Keratinocyte (primary cell): ENCODE results near the gene CERT1. TPM values are rescaled to one million over a fixed set of nuclear protein-coding genes. Genes with fewer than 3 reads are reported as not detected.

ENCODE experiments used
- DNase-seq: peaks from one replicate; pipeline ENCODE4 v3.0.0-alpha.2; 2011; ENCODE audit warnings: low read depth, missing footprints, low spot score
- FAIRE-seq: peaks from 2 replicates; lab custom pipeline; 2011; peaks lifted over from hg19 to GRCh38; lab: Jason Lieb, UNC
- H2AFZ ChIP-seq: 2 replicates; pipeline ENCODE4 v1.6.0; 2012; ENCODE audit warnings: low read length, control low read depth, inconsistent platforms; ENCODE audit not compliant: control insufficient read depth
- H3K27ac ChIP-seq: 2 replicates; pipeline ENCODE4 v1.5.1; 2011; ENCODE audit warnings: low read length; ENCODE audit not compliant: control insufficient read depth, insufficient read depth
- H3K27me3 ChIP-seq: 3 replicates; pipeline ENCODE4 v1.6.0; 2011; ENCODE audit warnings: low read length; ENCODE audit not compliant: control insufficient read depth, insufficient read depth; ENCODE audit errors: extremely low read depth
- H3K36me3 ChIP-seq, 2 experiments: 2 replicates in 1 of 2; 3 replicates in 1 of 2; pipeline ENCODE4 v1.5.1; 2011; ENCODE audit warnings: low read length in 2 of 2, mild to moderate bottlenecking in 1 of 2; ENCODE audit not compliant: control insufficient read depth in 2 of 2, insufficient read depth in 2 of 2; ENCODE audit errors: extremely low read depth in 1 of 2
- H3K4me1 ChIP-seq: 3 replicates; pipeline ENCODE4 v1.5.1; 2011; ENCODE audit warnings: low read length; ENCODE audit not compliant: control insufficient read depth, insufficient read depth; ENCODE audit errors: extremely low read depth
- H3K4me2 ChIP-seq: 3 replicates; pipeline ENCODE4 v1.6.0; 2011; ENCODE audit warnings: low read depth, low read length; ENCODE audit not compliant: control insufficient read depth, insufficient read depth; ENCODE audit errors: extremely low read depth
- H3K4me3 ChIP-seq, 3 experiments: fragments of 200-600 bp in 1 of 3; sonication (generic) in 1 of 3; 2 replicates in 2 of 3; 3 replicates in 1 of 3; pipeline ENCODE4 v1.5.1; 2011 to 2016; ENCODE audit warnings: low read length in 3 of 3, mild to moderate bottlenecking in 3 of 3, control low read depth in 2 of 3, inconsistent platforms in 1 of 3, low read depth in 1 of 3, mixed read lengths in 1 of 3, mixed run types in 1 of 3, moderate library complexity in 1 of 3; ENCODE audit not compliant: control insufficient read depth in 2 of 3, insufficient read depth in 2 of 3; ENCODE audit errors: extremely low read depth in 1 of 3
- H3K79me2 ChIP-seq: 2 replicates; pipeline ENCODE4 v1.6.0; 2012; ENCODE audit warnings: low read length; ENCODE audit not compliant: control insufficient read depth, insufficient read depth
- H3K9ac ChIP-seq: 3 replicates; pipeline ENCODE4 v1.6.0; 2011; ENCODE audit warnings: low read length; ENCODE audit not compliant: control insufficient read depth, insufficient read depth; ENCODE audit errors: extremely low read depth
- H3K9me1 ChIP-seq: 3 replicates; pipeline ENCODE4 v1.6.0; 2011; ENCODE audit warnings: low read length; ENCODE audit not compliant: control insufficient read depth, insufficient read depth; ENCODE audit errors: extremely low read depth
- H3K9me3 ChIP-seq: 2 replicates; pipeline ENCODE4 v1.5.1; 2012; ENCODE audit warnings: low read depth, low read length; ENCODE audit not compliant: control insufficient read depth
- H4K20me1 ChIP-seq: 3 replicates; pipeline ENCODE4 v1.6.0; 2011; ENCODE audit warnings: low read length; ENCODE audit not compliant: control insufficient read depth, insufficient read depth; ENCODE audit errors: extremely low read depth
- CTCF ChIP-seq, 3 experiments: IDR thresholded peaks in 1 of 3; conservative IDR thresholded peaks in 1 of 3; optimal IDR thresholded peaks in 1 of 3; 2 replicates in 2 of 3; 3 replicates in 1 of 3; pipeline versions ENCODE3 to v1.5.1; 2011; ENCODE audit warnings: low read length in 3 of 3, mild to moderate bottlenecking in 3 of 3, moderate library complexity in 2 of 3, control low read depth in 1 of 3, inconsistent platforms in 1 of 3; ENCODE audit not compliant: insufficient read depth in 2 of 3; ENCODE audit errors: extremely low read depth in 1 of 3
- EZH2 ChIP-seq: IDR thresholded peaks from one replicate; pipeline ENCODE4 v1.6.1; 2012; ENCODE audit warnings: inconsistent platforms, mild to moderate bottlenecking, low read length, moderate library complexity
- dilution Hi-C: fragments of 300-500 bp; cut with MboI; formaldehyde crosslinking; loops from one replicate; pipeline ENCODE4 v1.7.0; 2020; ENCODE audit warnings: low sequenced_read_pairs; ENCODE audit not compliant: extremely low pct_ligation_motif_present
- polyA plus RNA-seq, 5 experiments: library from polyadenylated mRNA; depleted of rRNA in 3 of 5; stranded (reverse) in 3 of 5; stranded (forward) in 1 of 5; unstranded in 1 of 5; fragments of >200 nt; gene quantifications; 1 replicate in 1 of 5; 2 replicates in 3 of 5; 3 replicates in 1 of 5; pipeline versions ENCODE4 v1.2.1 to v1.2.3, GENCODE V29; 2011 to 2012; ENCODE audit warnings: missing spikeins in 2 of 5, low read depth in 1 of 5, low replicate concordance in 1 of 5

CERT1 gene
- polyA plus RNA-seq, 1 donor (not counting 4 experiments of a cell fraction or from before 2014, with no cell fraction given) = 20.8 TPM

- Histone ChIP-seq H3K9ac (no peak overlapping the region), H3K79me2 (peaks cover 70% of the 10 kb centered on the region), H3K27me3 (no peaks in the 10 kb centered on the region), H3K9me3 (no peaks in the 10 kb centered on the region), H2AFZ (no peak overlapping the region), H4K20me1 (no peaks in the 10 kb centered on the region), H3K4me2 (no peak overlapping the region), H3K36me3 (no peaks in the 10 kb centered on the region), H3K27ac (no peak overlapping the region), H3K4me3 (no peak overlapping the region), H3K9me1 (no peaks in the 10 kb centered on the region), H3K4me1 (peaks cover 20% of the 10 kb centered on the region)
- TF ChIP-seq CTCF (optimal IDR thresholded peaks at IDR 0.05 in 1 of 3, IDR thresholded peaks at IDR 0.05 in 1 of 3, conservative IDR thresholded peaks at IDR 0.05 in 1 of 3; ENCODE audit: extremely low read depth in 1 of 3, insufficient read depth in 2 of 3, low read length in 3 of 3) (no peak), EZH2 (no peak)
- FAIRE-seq = no peak
- dilution Hi-C loops = no loop called here
- no peak for DNase-seq
These were observed 9.8 kb upstream of the CERT1 start for GRCh38 chr5:75521195-75521594.

GRCh38 chr5:75519761-75520160, 8.3 kb upstream of the CERT1 start:
- H3K27me3 ChIP-seq = no peaks in the 10 kb centered on the region
- TF ChIP-seq CTCF (optimal IDR thresholded peaks at IDR 0.05 in 1 of 3, IDR thresholded peaks at IDR 0.05 in 1 of 3, conservative IDR thresholded peaks at IDR 0.05 in 1 of 3; ENCODE audit: extremely low read depth in 1 of 3, insufficient read depth in 2 of 3, low read length in 3 of 3) (no peak), EZH2 (no peak)
- dilution Hi-C loops = no loop called here
- H2AFZ ChIP-seq = no peak overlapping the region
- H3K9ac ChIP-seq = no peak overlapping the region
- H3K27ac ChIP-seq = no peak overlapping the region
- H4K20me1 ChIP-seq = no peaks in the 10 kb centered on the region
- DNase-seq = no peak
- H3K4me2 ChIP-seq = no peak overlapping the region
- no peak overlapping the region for H3K4me3 ChIP-seq
- H3K4me1 ChIP-seq = peaks cover 20% of the 10 kb centered on the region
- H3K9me3 ChIP-seq = no peaks in the 10 kb centered on the region
- peaks cover 71% of the 10 kb centered on the region for H3K79me2 ChIP-seq
- FAIRE-seq = no peak
- no peaks in the 10 kb centered on the region for H3K36me3 ChIP-seq
- no peaks in the 10 kb centered on the region for H3K9me1 ChIP-seq
